Endothelial cell (in vitro differentiated cells): ENCODE measurements around the gene FAM222B. TPM values are rescaled to one million over a fixed set of nuclear protein-coding genes. Genes with fewer than 3 reads are reported as not detected.

ENCODE experiments used
- DNase-seq: peaks from one replicate; pipeline ENCODE4 v3.0.0; 2021; ENCODE audit warnings: low spot score
- H3K27ac Mint-ChIP-seq: one replicate; pipeline ENCODE4 v1.8.0; 2021; ENCODE audit warnings: mixed read lengths, inconsistent platforms; ENCODE audit not compliant: unreplicated experiment
- H3K27me3 Mint-ChIP-seq: one replicate; pipeline ENCODE4 v1.8.0; 2021; ENCODE audit warnings: mild to moderate bottlenecking, moderate library complexity, mixed read lengths, inconsistent platforms; ENCODE audit not compliant: unreplicated experiment
- H3K36me3 Mint-ChIP-seq: one replicate; pipeline ENCODE4 v1.8.0; 2021; ENCODE audit warnings: mild to moderate bottlenecking, low read depth, mixed read lengths, inconsistent platforms; ENCODE audit not compliant: unreplicated experiment
- H3K4me1 Mint-ChIP-seq: one replicate; pipeline ENCODE4 v1.8.0; 2021; ENCODE audit warnings: mild to moderate bottlenecking, mixed read lengths, inconsistent platforms; ENCODE audit not compliant: unreplicated experiment
- H3K4me3 Mint-ChIP-seq: one replicate; pipeline ENCODE4 v1.8.0; 2021; ENCODE audit warnings: mild to moderate bottlenecking, mixed read lengths, inconsistent platforms; ENCODE audit not compliant: unreplicated experiment
- H3K9me3 Mint-ChIP-seq: one replicate; pipeline ENCODE4 v1.8.0; 2021; ENCODE audit warnings: mixed read lengths, inconsistent platforms; ENCODE audit not compliant: unreplicated experiment
- total RNA-seq: library from RNA; stranded (reverse); fragmentation: NEBNext Ultra II Directional; extraction: Animal tissue kit (Norgen Biotek cat#: 25700); gene quantifications from one replicate; pipeline ENCODE4 v1.2.1, GENCODE V29; 2021; ENCODE audit not compliant: unreplicated experiment
- TF ChIP-seq, protein P1 (sequence below): fragments of 200-600 bp; sonication (generic); IDR thresholded peaks from one replicate; pipeline ENCODE4 v1.5.0; 2021; ENCODE audit warnings: antibody characterized with exemption; ENCODE audit not compliant: unreplicated experiment

The FAM222B gene
- total RNA-seq, 1 donor from 2014 or later, result 69.9 TPM

DNA sequence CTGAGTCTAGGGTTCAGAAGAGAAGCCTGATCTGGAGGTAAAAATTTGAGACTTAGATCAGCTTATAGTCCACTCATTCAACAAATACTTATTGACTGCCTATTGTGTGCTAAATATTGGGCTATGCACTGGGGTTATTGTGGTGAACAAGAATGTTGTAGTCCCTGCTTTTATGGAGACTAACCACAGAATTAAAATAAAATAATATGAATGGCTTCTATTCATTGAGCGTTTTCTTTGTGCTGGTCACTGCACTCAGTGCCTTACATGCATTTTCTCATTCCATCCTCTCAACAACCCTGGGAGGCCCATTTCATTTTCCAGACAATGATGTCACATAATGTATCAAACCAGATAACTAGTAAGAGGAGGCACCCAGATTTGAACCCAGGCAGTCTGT is 109.2 kb downstream of the FAM222B start:
- Mint-ChIP-seq H3K36me3 (peaks cover 4% of the 10 kb centered on the region), H3K4me3 (no peak overlapping the region), H3K27me3 (peaks cover 9% of the 10 kb centered on the region), H3K4me1 (no peaks in the 10 kb centered on the region), H3K27ac (no peak overlapping the region), H3K9me3 (no peaks in the 10 kb centered on the region)
- TF ChIP-seq, protein P1, sequence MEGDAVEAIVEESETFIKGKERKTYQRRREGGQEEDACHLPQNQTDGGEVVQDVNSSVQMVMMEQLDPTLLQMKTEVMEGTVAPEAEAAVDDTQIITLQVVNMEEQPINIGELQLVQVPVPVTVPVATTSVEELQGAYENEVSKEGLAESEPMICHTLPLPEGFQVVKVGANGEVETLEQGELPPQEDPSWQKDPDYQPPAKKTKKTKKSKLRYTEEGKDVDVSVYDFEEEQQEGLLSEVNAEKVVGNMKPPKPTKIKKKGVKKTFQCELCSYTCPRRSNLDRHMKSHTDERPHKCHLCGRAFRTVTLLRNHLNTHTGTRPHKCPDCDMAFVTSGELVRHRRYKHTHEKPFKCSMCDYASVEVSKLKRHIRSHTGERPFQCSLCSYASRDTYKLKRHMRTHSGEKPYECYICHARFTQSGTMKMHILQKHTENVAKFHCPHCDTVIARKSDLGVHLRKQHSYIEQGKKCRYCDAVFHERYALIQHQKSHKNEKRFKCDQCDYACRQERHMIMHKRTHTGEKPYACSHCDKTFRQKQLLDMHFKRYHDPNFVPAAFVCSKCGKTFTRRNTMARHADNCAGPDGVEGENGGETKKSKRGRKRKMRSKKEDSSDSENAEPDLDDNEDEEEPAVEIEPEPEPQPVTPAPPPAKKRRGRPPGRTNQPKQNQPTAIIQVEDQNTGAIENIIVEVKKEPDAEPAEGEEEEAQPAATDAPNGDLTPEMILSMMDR, result no peak
- DNase-seq, result no peak

DNA sequence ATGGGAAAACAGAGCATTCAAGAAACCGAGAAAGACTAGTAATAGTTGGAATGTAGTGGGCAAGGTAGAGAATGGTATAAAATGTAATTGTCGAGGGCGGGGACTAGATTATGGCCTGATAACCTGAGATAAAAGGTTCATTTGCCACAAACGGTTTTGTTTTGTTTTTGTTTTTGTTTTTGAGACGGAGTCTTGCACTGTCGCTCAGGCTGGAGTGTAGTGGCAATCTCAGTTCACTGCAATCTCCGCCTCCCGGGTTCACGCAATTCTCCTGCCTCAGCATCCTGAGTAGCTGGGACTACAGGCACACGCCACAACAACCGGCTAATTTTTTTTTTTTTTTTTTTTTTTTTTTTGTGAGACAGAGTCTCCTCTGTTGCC is 112.7 kb downstream of the FAM222B start:
- H3K4me1 Mint-ChIP-seq, result peaks cover 7% of the 10 kb centered on the region
- TF ChIP-seq, protein P1, result no peak
- peak overlapping the region; percentile 20 for H3K27ac Mint-ChIP-seq
- peaks cover 22% of the 10 kb centered on the region for H3K27me3 Mint-ChIP-seq
- H3K9me3 Mint-ChIP-seq, result no peaks in the 10 kb centered on the region
- H3K36me3 Mint-ChIP-seq, result peaks cover 6% of the 10 kb centered on the region
- H3K4me3 Mint-ChIP-seq, result peak overlapping the region; percentile 72
- no peak for DNase-seq

DNA sequence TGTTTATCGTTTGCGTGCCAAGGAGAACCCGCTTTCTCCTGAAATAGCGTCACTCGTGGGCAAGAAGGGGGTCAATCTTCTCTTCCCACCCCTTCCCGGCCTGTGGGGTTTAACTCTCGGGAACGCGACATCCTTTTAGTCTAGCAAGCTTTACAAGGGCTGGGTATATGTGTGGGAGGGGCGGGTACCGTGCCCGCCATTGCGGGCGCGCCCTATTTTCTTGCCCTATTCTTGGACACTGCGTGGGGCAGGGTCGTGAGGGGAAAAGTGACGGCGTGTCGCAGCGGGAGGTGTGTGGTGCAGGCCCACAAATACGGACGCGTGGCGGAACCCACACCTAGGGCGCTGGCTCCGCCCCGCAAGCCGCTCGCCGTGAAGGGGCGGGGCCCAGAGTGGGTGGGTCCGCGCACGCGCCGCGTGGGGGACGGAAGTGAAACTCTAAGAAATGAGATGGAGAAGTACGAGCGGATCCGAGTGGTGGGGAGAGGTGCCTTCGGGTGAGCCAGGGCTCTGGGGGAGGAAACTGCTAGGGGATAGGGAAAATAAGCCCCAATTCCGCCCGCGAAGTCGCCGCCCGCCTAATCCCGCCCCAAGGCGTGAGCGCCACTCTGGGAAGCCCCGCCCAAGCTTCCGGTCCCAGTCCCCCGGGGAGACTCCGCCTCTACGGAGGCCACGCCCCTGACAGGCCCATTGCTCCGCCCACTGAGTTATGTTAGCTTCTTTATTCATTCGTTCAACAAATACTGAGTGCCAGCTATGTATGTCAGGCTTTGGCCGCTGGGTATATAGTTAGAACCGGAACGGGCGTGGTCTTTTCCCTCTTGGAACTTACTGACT is 114.0 kb downstream of the FAM222B start, which contains the start of gene NEK8:
NEK8 (plus strand) TSS at position 425 of the 837 bp plus-strand sequence; CDS start at position 451, 26 bp downstream.
- H3K4me3 Mint-ChIP-seq, result peak within 1 kb of the TSS; percentile 93
- H3K4me1 Mint-ChIP-seq, result peaks cover 16% of the 10 kb centered on the region
- DNase-seq, result peak; percentile 94
- peaks cover 18% of the 10 kb centered on the region for H3K36me3 Mint-ChIP-seq
- peaks cover 21% of the 10 kb centered on the region for H3K27me3 Mint-ChIP-seq
- TF ChIP-seq, protein P1, result no peak
- no peaks in the 10 kb centered on the region for H3K9me3 Mint-ChIP-seq
- peak within 1 kb of the TSS; percentile 61 for H3K27ac Mint-ChIP-seq

DNA sequence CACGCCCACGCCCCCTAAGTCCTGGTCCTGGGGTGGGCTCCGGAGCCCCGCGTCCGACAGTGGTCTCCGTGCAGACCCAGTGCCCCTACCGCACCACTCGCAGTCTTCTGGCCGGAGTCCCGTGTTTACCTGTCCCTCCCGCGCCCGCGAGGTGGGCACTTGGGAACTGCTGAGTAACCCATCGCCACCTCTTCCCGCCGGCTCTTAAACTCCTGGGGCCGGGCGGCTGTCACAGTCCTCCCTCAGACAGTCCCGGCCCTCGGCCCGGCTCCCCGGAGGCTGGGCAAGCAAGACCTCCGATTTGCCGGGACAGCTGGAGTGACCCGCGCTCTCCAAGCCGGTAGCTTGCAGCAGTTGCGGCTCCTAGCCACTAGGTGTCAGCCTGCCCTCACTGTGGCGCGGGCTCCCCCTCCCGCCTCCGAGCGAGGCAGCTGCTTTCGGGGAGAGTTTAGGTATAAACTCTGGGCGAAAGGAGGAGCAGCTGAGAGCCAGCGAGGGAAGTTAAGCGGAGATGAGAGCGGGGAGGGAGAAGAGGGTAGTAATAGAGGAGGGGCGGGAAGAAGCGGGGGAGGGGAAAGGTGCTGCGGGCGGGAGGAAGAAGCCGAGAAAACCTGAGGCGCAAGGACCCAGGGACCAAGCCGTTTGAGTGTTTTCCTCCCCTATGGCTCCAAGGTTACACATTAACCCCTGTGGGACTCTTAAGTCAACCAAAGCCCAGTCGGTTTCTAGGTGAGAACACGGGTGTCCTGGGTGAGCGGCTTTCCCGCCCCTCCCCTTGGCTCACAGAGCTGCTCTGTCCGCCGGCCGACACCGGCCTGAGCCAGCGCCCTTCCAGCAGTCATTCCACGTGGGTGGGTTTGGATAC is 115.7 kb downstream of the FAM222B start:
- no peaks in the 10 kb centered on the region for H3K9me3 Mint-ChIP-seq
- H3K27me3 Mint-ChIP-seq, result peaks cover 21% of the 10 kb centered on the region
- peaks cover 21% of the 10 kb centered on the region for H3K4me1 Mint-ChIP-seq
- H3K27ac Mint-ChIP-seq, result no peak overlapping the region
- H3K4me3 Mint-ChIP-seq, result peak overlapping the region; percentile 93
- H3K36me3 Mint-ChIP-seq, result peaks cover 28% of the 10 kb centered on the region
- peak; percentile 98 for DNase-seq
- TF ChIP-seq, protein P1, result peak; percentile 94
